HEK293 (cell line): ENCODE data around the gene RALA.

Source experiments
- CTCF ChIA-PET: fragments of 350-600 bp; formaldehyde crosslinking; extraction: SDS; loops from one replicate; lab custom pipeline; 2021; ENCODE audit warnings: antibody characterized with exemption; lab: Yijun Ruan, JAX
- POLR2A ChIA-PET: fragments of 300-600 bp; formaldehyde crosslinking; extraction: SDS; loops from one replicate; lab custom pipeline; 2020; ENCODE audit warnings: antibody characterized with exemption, inconsistent platforms; lab: Yijun Ruan, JAX
- H3K27ac ChIP-seq: fragments of 200-500 bp; sonication (Bioruptor generic); 2 replicates; pipeline ENCODE4 v1.5.1; 2014; ENCODE audit warnings: low read depth, low read length, control low read depth, inconsistent platforms; ENCODE audit errors: extremely low read depth
- H3K36me3 ChIP-seq, 2 experiments: fragments of 200-500 bp in 1 of 2; sonication (Bioruptor generic) in 1 of 2; 1 replicate in 1 of 2; 2 replicates in 1 of 2; pipeline ENCODE4 v1.5.1; 2014 to 2017; ENCODE audit warnings: inconsistent platforms in 2 of 2, low read length in 2 of 2; ENCODE audit not compliant: control insufficient read depth in 2 of 2, insufficient read depth in 1 of 2
- H3K4me1 ChIP-seq: fragments of 200-500 bp; sonication (Bioruptor generic); 2 replicates; pipeline ENCODE4 v1.5.1; 2014; ENCODE audit warnings: mild to moderate bottlenecking, low read length, inconsistent platforms; ENCODE audit not compliant: control insufficient read depth, insufficient read depth
- H3K4me3 ChIP-seq: 2 replicates; pipeline ENCODE4 v1.5.1; 2011; ENCODE audit warnings: low read depth, mild to moderate bottlenecking, control low read depth, low read length, moderate library complexity
- H3K9me3 ChIP-seq: fragments of 200-500 bp; sonication (Bioruptor generic); 2 replicates; pipeline ENCODE4 v1.5.1; 2014; ENCODE audit warnings: low read depth, low read length, inconsistent platforms; ENCODE audit not compliant: control insufficient read depth, insufficient read depth
- FEZF1 ChIP-seq: fragments of 450-650 bp; formaldehyde crosslinking; IDR thresholded peaks from 2 replicates; pipeline ENCODE4 v1.5.1; 2016; ENCODE audit warnings: missing biosample characterization, missing genetic modification characterization
- GLIS1 ChIP-seq: fragments of 450-650 bp; formaldehyde crosslinking; IDR thresholded peaks from 2 replicates; pipeline ENCODE4 v1.5.1; 2016; ENCODE audit warnings: missing biosample characterization, missing genetic modification characterization
- HOXC10 ChIP-seq: sonication (generic); formaldehyde crosslinking; IDR thresholded peaks from 2 replicates; pipeline ENCODE4 v1.8.1; 2023; ENCODE audit warnings: mild to moderate bottlenecking, missing genetic modification reagents
- REPIN1 ChIP-seq: fragments of 450-650 bp; formaldehyde crosslinking; IDR thresholded peaks from 2 replicates; pipeline ENCODE4 v1.5.1; 2017; ENCODE audit warnings: missing biosample characterization, missing genetic modification characterization, low read depth
- TCF7L2 ChIP-seq: IDR thresholded peaks from 2 replicates; pipeline ENCODE4 v1.6.1; 2011; ENCODE audit warnings: low read depth, mild to moderate bottlenecking, inconsistent platforms, low read length, moderate library complexity, borderline replicate concordance
- ZBTB1 ChIP-seq: fragments of 450-650 bp; formaldehyde crosslinking; IDR thresholded peaks from 2 replicates; pipeline ENCODE4 v1.5.1; 2016; ENCODE audit warnings: missing biosample characterization, missing genetic modification characterization
- ZBTB20 ChIP-seq: fragments of 450-650 bp; formaldehyde crosslinking; IDR thresholded peaks from 2 replicates; pipeline ENCODE4 v1.5.1; 2016; ENCODE audit warnings: missing biosample characterization, missing genetic modification characterization
- ZEB2 ChIP-seq: fragments of 450-650 bp; formaldehyde crosslinking; IDR thresholded peaks from 2 replicates; pipeline ENCODE4 v1.5.1; 2016; ENCODE audit warnings: missing biosample characterization, missing genetic modification characterization
- ZNF23 ChIP-seq: fragments of 450-650 bp; formaldehyde crosslinking; IDR thresholded peaks from 2 replicates; pipeline ENCODE4 v1.5.1; 2016; ENCODE audit warnings: missing biosample characterization, missing genetic modification characterization, borderline replicate concordance
- ZNF239 ChIP-seq: fragments of 450-650 bp; formaldehyde crosslinking; IDR thresholded peaks from 2 replicates; pipeline ENCODE4 v1.5.1; 2016; ENCODE audit warnings: missing biosample characterization, missing genetic modification characterization
- ZNF24 ChIP-seq: fragments of 450-650 bp; formaldehyde crosslinking; IDR thresholded peaks from 2 replicates; pipeline ENCODE4 v1.5.1; 2016; ENCODE audit warnings: missing biosample characterization, missing genetic modification characterization
- ZNF394 ChIP-seq: fragments of 450-650 bp; formaldehyde crosslinking; IDR thresholded peaks from 2 replicates; pipeline ENCODE4 v1.5.1; 2016; ENCODE audit warnings: missing biosample characterization, missing genetic modification characterization, mild to moderate bottlenecking, moderate library complexity, borderline replicate concordance
- ZNF510 ChIP-seq: fragments of 450-650 bp; formaldehyde crosslinking; IDR thresholded peaks from 2 replicates; pipeline ENCODE4 v1.5.1; 2018; ENCODE audit warnings: mild to moderate bottlenecking, missing genetic modification characterization, missing biosample characterization; ENCODE audit not compliant: insufficient replicate concordance
- ZNF529 ChIP-seq: fragments of 450-650 bp; formaldehyde crosslinking; IDR thresholded peaks from 2 replicates; pipeline ENCODE4 v1.5.1; 2017; ENCODE audit warnings: missing genetic modification characterization, missing biosample characterization; ENCODE audit not compliant: insufficient replicate concordance
- ZNF548 ChIP-seq: fragments of 450-650 bp; formaldehyde crosslinking; IDR thresholded peaks from 2 replicates; pipeline ENCODE4 v1.5.1; 2016; ENCODE audit warnings: missing biosample characterization, missing genetic modification characterization
- ZNF677 ChIP-seq: fragments of 450-650 bp; IDR thresholded peaks from 2 replicates; pipeline ENCODE4 v1.5.0; 2018; ENCODE audit warnings: missing biosample characterization, mild to moderate bottlenecking, missing genetic modification characterization, moderate library complexity
- TF ChIP-seq, protein P1 (sequence below): fragments of 450-650 bp; formaldehyde crosslinking; IDR thresholded peaks from 2 replicates; pipeline ENCODE4 v1.5.1; 2016; ENCODE audit warnings: missing biosample characterization, missing genetic modification characterization
- TF ChIP-seq, protein P2 (sequence below): fragments of 450-650 bp; formaldehyde crosslinking; IDR thresholded peaks from 2 replicates; pipeline ENCODE4 v1.5.1; 2017; ENCODE audit warnings: missing biosample characterization, missing genetic modification characterization
- TF ChIP-seq, protein P3 (sequence below): fragments of 450-650 bp; formaldehyde crosslinking; IDR thresholded peaks from 2 replicates; pipeline ENCODE4 v1.5.1; 2016; ENCODE audit warnings: missing biosample characterization, missing genetic modification characterization
- TF ChIP-seq, protein P4 (sequence below): fragments of 450-650 bp; formaldehyde crosslinking; IDR thresholded peaks from 2 replicates; pipeline ENCODE4 v1.5.1; 2017; ENCODE audit warnings: missing biosample characterization, missing genetic modification characterization
- TF ChIP-seq, protein P5 (sequence below): fragments of 450-650 bp; formaldehyde crosslinking; IDR thresholded peaks from 2 replicates; pipeline ENCODE4 v1.5.1; 2016; ENCODE audit warnings: missing biosample characterization, missing genetic modification characterization
- TF ChIP-seq, protein P6 (sequence below): fragments of 450-650 bp; formaldehyde crosslinking; IDR thresholded peaks from 2 replicates; pipeline ENCODE4 v1.5.1; 2016; ENCODE audit warnings: missing biosample characterization, missing genetic modification characterization

The RALA gene

DNA sequence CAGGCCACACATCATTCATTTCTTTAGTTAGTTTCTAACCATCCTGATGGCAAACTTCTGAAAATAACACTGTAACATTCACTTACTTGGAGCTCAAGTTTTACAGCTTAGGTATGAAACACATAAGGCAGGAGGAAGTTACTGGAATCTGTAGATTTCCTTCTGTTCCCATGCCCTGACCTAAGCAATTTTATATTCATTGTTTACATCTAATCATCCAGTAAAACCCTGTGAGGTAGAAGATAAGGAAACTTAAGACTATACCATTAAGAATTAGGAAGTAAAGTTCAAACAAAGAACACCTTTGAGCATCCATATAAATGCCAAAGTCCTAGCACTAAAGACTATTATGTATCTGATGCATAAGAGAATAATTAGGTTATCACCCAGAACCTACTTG, 19.5 kb downstream of the RALA start:
- CTCF ChIA-PET = interaction anchor here (0.6 kb wide), 1 partner anchor 284 kb away, joined by 3 read pairs; no protein-coding TSS in a partner anchor
- Histone ChIP-seq H3K36me3 (no peaks in the 10 kb centered on the region), H3K4me1 (peaks cover 13% of the 10 kb centered on the region; the same call in 1 of the 2 replicates)
- TF ChIP-seq TCF7L2 (peak; percentile 28; the same call in 1 of the 2 replicates), ZNF510 (tag by site-specific recombination) (no peak), GLIS1 (tag by site-specific recombination) (0 out of 2 replicates have a peak, but pooled peaks have one; percentile 8), ZNF239 (tag by site-specific recombination) (no peak)
- TF ChIP-seq, protein P1, sequence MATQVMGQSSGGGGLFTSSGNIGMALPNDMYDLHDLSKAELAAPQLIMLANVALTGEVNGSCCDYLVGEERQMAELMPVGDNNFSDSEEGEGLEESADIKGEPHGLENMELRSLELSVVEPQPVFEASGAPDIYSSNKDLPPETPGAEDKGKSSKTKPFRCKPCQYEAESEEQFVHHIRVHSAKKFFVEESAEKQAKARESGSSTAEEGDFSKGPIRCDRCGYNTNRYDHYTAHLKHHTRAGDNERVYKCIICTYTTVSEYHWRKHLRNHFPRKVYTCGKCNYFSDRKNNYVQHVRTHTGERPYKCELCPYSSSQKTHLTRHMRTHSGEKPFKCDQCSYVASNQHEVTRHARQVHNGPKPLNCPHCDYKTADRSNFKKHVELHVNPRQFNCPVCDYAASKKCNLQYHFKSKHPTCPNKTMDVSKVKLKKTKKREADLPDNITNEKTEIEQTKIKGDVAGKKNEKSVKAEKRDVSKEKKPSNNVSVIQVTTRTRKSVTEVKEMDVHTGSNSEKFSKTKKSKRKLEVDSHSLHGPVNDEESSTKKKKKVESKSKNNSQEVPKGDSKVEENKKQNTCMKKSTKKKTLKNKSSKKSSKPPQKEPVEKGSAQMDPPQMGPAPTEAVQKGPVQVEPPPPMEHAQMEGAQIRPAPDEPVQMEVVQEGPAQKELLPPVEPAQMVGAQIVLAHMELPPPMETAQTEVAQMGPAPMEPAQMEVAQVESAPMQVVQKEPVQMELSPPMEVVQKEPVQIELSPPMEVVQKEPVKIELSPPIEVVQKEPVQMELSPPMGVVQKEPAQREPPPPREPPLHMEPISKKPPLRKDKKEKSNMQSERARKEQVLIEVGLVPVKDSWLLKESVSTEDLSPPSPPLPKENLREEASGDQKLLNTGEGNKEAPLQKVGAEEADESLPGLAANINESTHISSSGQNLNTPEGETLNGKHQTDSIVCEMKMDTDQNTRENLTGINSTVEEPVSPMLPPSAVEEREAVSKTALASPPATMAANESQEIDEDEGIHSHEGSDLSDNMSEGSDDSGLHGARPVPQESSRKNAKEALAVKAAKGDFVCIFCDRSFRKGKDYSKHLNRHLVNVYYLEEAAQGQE = no peak
- TF ChIP-seq, protein P2, sequence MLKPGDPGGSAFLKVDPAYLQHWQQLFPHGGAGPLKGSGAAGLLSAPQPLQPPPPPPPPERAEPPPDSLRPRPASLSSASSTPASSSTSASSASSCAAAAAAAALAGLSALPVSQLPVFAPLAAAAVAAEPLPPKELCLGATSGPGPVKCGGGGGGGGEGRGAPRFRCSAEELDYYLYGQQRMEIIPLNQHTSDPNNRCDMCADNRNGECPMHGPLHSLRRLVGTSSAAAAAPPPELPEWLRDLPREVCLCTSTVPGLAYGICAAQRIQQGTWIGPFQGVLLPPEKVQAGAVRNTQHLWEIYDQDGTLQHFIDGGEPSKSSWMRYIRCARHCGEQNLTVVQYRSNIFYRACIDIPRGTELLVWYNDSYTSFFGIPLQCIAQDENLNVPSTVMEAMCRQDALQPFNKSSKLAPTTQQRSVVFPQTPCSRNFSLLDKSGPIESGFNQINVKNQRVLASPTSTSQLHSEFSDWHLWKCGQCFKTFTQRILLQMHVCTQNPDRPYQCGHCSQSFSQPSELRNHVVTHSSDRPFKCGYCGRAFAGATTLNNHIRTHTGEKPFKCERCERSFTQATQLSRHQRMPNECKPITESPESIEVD (tag by site-specific recombination) = peak; percentile 44
- TF ChIP-seq, all 188 proteins: peak for 3
- Histone ChIP-seq H3K9me3 (no peaks in the 10 kb centered on the region), H3K4me3 (no peak overlapping the region), H3K27ac (no peak overlapping the region)
- POLR2A ChIA-PET = no interaction called here

DNA sequence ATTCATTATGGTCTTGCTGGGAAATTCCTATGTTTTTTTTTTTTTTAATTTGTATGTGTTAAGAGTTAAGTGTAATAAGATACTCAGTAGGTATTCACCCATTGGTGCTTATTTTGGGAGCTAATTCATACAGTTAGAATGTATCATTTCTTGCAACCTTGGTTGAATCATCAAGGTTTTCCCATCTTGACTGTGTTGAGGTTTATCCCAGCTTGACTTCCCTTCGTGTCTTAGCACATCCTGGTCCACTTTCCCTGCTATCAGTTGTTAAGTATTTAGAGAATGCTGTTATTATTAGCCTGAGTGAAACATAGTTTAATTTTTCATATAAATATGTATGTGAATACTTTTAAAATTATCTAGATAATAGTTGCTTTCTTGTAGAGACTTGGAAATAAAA, 20.8 kb downstream of the RALA start:
- H3K27ac ChIP-seq = no peak overlapping the region
- CTCF ChIA-PET = interaction anchor here (0.5 kb wide), 2 partner anchors 56 to 64 kb away, joined by 3 to 7 read pairs; no protein-coding TSS in a partner anchor
- no peak for TF ChIP-seq ZBTB20
- TF ChIP-seq, protein P3, sequence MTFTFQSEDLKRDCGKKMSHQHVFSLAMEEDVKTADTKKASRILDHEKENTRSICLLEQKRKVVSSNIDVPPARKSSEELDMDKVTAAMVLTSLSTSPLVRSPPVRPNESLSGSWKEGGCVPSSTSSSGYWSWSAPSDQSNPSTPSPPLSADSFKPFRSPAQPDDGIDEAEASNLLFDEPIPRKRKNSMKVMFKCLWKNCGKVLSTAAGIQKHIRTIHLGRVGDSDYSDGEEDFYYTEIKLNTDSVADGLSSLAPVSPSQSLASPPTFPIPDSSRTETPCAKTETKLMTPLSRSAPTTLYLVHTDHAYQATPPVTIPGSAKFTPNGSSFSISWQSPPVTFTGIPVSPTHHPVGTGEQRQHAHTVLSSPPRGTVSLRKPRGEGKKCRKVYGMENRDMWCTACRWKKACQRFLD (tag by site-specific recombination) = no peak
- TF ChIP-seq FEZF1 (tag by site-specific recombination) = no peak
- no peak for TF ChIP-seq GLIS1 (tag by site-specific recombination)
- TF ChIP-seq, protein P4, sequence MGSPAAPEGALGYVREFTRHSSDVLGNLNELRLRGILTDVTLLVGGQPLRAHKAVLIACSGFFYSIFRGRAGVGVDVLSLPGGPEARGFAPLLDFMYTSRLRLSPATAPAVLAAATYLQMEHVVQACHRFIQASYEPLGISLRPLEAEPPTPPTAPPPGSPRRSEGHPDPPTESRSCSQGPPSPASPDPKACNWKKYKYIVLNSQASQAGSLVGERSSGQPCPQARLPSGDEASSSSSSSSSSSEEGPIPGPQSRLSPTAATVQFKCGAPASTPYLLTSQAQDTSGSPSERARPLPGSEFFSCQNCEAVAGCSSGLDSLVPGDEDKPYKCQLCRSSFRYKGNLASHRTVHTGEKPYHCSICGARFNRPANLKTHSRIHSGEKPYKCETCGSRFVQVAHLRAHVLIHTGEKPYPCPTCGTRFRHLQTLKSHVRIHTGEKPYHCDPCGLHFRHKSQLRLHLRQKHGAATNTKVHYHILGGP (tag by site-specific recombination) = no peak
- TF ChIP-seq, protein P5, sequence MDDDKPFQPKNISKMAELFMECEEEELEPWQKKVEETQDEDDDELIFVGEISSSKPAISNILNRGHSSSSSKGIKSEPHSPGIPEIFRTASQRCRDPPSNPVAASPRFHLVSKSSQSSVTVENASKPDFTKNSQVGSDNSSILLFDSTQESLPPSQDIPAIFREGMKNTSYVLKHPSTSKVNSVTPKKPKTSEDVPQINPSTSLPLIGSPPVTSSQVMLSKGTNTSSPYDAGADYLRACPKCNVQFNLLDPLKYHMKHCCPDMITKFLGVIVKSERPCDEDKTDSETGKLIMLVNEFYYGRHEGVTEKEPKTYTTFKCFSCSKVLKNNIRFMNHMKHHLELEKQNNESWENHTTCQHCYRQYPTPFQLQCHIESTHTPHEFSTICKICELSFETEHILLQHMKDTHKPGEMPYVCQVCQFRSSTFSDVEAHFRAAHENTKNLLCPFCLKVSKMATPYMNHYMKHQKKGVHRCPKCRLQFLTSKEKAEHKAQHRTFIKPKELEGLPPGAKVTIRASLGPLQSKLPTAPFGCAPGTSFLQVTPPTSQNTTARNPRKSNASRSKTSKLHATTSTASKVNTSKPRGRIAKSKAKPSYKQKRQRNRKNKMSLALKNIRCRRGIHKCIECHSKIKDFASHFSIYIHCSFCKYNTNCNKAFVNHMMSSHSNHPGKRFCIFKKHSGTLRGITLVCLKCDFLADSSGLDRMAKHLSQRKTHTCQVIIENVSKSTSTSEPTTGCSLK (tag by site-specific recombination) = no peak
- no peak for TF ChIP-seq HOXC10 (CRISPR knock-in tag)
- TF ChIP-seq ZNF529 (tag by site-specific recombination) = no peak
- TF ChIP-seq, protein P6, sequence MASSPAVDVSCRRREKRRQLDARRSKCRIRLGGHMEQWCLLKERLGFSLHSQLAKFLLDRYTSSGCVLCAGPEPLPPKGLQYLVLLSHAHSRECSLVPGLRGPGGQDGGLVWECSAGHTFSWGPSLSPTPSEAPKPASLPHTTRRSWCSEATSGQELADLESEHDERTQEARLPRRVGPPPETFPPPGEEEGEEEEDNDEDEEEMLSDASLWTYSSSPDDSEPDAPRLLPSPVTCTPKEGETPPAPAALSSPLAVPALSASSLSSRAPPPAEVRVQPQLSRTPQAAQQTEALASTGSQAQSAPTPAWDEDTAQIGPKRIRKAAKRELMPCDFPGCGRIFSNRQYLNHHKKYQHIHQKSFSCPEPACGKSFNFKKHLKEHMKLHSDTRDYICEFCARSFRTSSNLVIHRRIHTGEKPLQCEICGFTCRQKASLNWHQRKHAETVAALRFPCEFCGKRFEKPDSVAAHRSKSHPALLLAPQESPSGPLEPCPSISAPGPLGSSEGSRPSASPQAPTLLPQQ (tag by site-specific recombination) = no peak
- TF ChIP-seq ZNF24 = no peak
- TF ChIP-seq ZNF677 (tag by site-specific recombination) = no peak
- TF ChIP-seq REPIN1 (tag by site-specific recombination) = no peak
- TF ChIP-seq ZNF23 (tag by site-specific recombination) = no peak
- no peak for TF ChIP-seq ZNF548 (tag by site-specific recombination)
- TF ChIP-seq ZEB2 (tag by site-specific recombination) = no peak
- no peak for TF ChIP-seq ZBTB1
- no peak for TF ChIP-seq ZNF394 (tag by site-specific recombination)
- no peak for TF ChIP-seq ZNF239 (tag by site-specific recombination)

More for the DNA sequence above, 20.8 kb downstream of the RALA start:
- no peak overlapping the region for H3K4me3 ChIP-seq
- peaks cover 13% of the 10 kb centered on the region; the same call in 1 of the 2 replicates for H3K4me1 ChIP-seq
- H3K36me3 ChIP-seq = no peaks in the 10 kb centered on the region
- POLR2A ChIA-PET = no interaction called here
- H3K9me3 ChIP-seq = no peaks in the 10 kb centered on the region
